Liver (tissue), 2 donors: ENCODE data around the gene DNAH1.

ENCODE experiments used
- HNF4G ChIP-seq: IDR thresholded peaks from 2 replicates; pipeline ENCODE4 v1.6.1; 2016; ENCODE audit warnings: antibody characterized with exemption
- REST ChIP-seq: IDR thresholded peaks from 2 replicates; pipeline ENCODE4 v1.6.1; 2016; ENCODE audit warnings: antibody characterized with exemption, mild to moderate bottlenecking
- SP1 ChIP-seq: IDR thresholded peaks from 2 replicates; pipeline ENCODE4 v1.6.1; 2018; ENCODE audit warnings: antibody characterized with exemption, mild to moderate bottlenecking
- donor health status: healthy.

- TF ChIP-seq HNF4G (no peak), REST (no peak), SP1 (no peak)
Measured at GRCh38 chr3:52370531-52370930, 54.4 kb downstream of the DNAH1 start.
